Caco-2 (cell line): Measurements from ENCODE around the gene RFX2. TPM values are rescaled to one million over a fixed set of nuclear protein-coding genes. Genes with fewer than 3 reads are reported as not detected.

Experiments used
- BruUV-seq: library from RNA; stranded (reverse); fragments of 400-500 nt; replicated peaks from 2 replicates; lab custom pipeline; 2021; lab: Mats Ljungman, UMichigan
- CTCF ChIA-PET: fragments of 300-600 bp; sonication (Branson Sonifier 250); formaldehyde crosslinking; loops from one replicate; lab custom pipeline; 2022; ENCODE audit warnings: antibody characterized with exemption; lab: Charles Lee
- POLR2A ChIA-PET: fragments of 300-600 bp; sonication (Branson Sonifier 250); formaldehyde crosslinking; loops from one replicate; lab custom pipeline; 2022; ENCODE audit warnings: antibody characterized with exemption; lab: Charles Lee
- DNase-seq, 2 experiments: peaks; one replicate each; pipeline versions ENCODE4 v3.0.0 to v3.0.0-alpha.2; 2020 to 2022
- H3K27me3 ChIP-seq: replicated peaks from 2 replicates; pipeline ENCODE4 v1.6.0; 2011; ENCODE audit warnings: low read length; ENCODE audit not compliant: control insufficient read depth, insufficient read depth
- H3K36me3 ChIP-seq: 2 replicates; pipeline ENCODE4 v1.5.1; 2011; ENCODE audit warnings: low read length; ENCODE audit not compliant: control insufficient read depth, insufficient read depth
- H3K4me1 ChIP-seq: fragments of 250-450 bp; sonication (Bioruptor Pico); 2 replicates; pipeline ENCODE4 v1.5.1; 2020; ENCODE audit warnings: mild to moderate bottlenecking
- H3K4me3 ChIP-seq: 2 replicates; pipeline ENCODE4 v1.5.1; 2011; ENCODE audit warnings: low read depth, mild to moderate bottlenecking, control low read depth, low read length
- H3K9me3 ChIP-seq: fragments of 250-450 bp; sonication (Bioruptor Pico); 2 replicates; pipeline ENCODE4 v1.5.1; 2020; ENCODE audit warnings: mild to moderate bottlenecking, moderate library complexity
- H3K27ac Mint-ChIP-seq: one replicate; pipeline ENCODE4 v1.8.0; 2022; ENCODE audit warnings: mixed read lengths; ENCODE audit not compliant: unreplicated experiment
- H3K27me3 Mint-ChIP-seq: one replicate; pipeline ENCODE4 v1.8.0; 2022; ENCODE audit warnings: mixed read lengths; ENCODE audit not compliant: insufficient read depth, unreplicated experiment
- H3K36me3 Mint-ChIP-seq: one replicate; pipeline ENCODE4 v1.8.0; 2022; ENCODE audit warnings: mild to moderate bottlenecking, mixed read lengths; ENCODE audit not compliant: insufficient read depth, unreplicated experiment
- H3K4me1 Mint-ChIP-seq: one replicate; pipeline ENCODE4 v1.8.0; 2022; ENCODE audit warnings: low read depth, mixed read lengths; ENCODE audit not compliant: unreplicated experiment
- H3K4me3 Mint-ChIP-seq: one replicate; pipeline ENCODE4 v1.8.0; 2022; ENCODE audit warnings: mild to moderate bottlenecking, moderate library complexity, mixed read lengths; ENCODE audit not compliant: unreplicated experiment
- H3K9me3 Mint-ChIP-seq: one replicate; pipeline ENCODE4 v1.8.0; 2022; ENCODE audit warnings: mixed read lengths; ENCODE audit not compliant: unreplicated experiment
- CTCF ChIP-seq, 2 experiments: fragments of 200-600 bp in 1 of 2; IDR thresholded peaks; 1 replicate in 1 of 2; 2 replicates in 1 of 2; pipeline versions ENCODE4 v1.5.1 to v1.8.0; 2011 to 2022; ENCODE audit warnings: antibody characterized with exemption in 1 of 2, control low read depth in 1 of 2, inconsistent platforms in 1 of 2, low read depth in 1 of 2, low read length in 1 of 2, mild to moderate bottlenecking in 1 of 2, moderate library complexity in 1 of 2; ENCODE audit not compliant: insufficient read depth in 1 of 2, severe bottlenecking in 1 of 2, unreplicated experiment in 1 of 2
- intact Hi-C: fragments of 100-400 bp; cut with micrococcal nuclease; formaldehyde crosslinking; loops from one replicate; pipeline ENCODE4 v1.10.0; 2022; ENCODE audit not compliant: unreplicated experiment
- total RNA-seq: library from RNA; stranded (reverse); gene quantifications from 2 replicates; pipeline ENCODE4 v1.2.3, GENCODE V29; 2022

Gene RFX2
- total RNA-seq, 1 experiment from 2014 or later, result 9.3 TPM

GRCh38 chr19:6018786-6019185 lies 91.5 kb downstream of the RFX2 start:
- Histone ChIP-seq H3K9me3 (no peaks in the 10 kb centered on the region), H3K4me1 (peaks cover 3% of the 10 kb centered on the region), H3K27me3 (no peaks in the 10 kb centered on the region), H3K4me3 (no peak overlapping the region), H3K36me3 (no peaks in the 10 kb centered on the region)
- peaks cover 3% of the 10 kb centered on the region for H3K4me1 Mint-ChIP-seq
- ChIA-PET CTCF (interaction anchor here (0.6 kb wide), 1 partner anchor 10 kb away, joined by 3 read pairs; no protein-coding TSS in a partner anchor), POLR2A (no interaction called here)
- H3K9me3 Mint-ChIP-seq, result no peaks in the 10 kb centered on the region
- DNase-seq, result no peak
- intact Hi-C loops, result no loop called here
- no peak overlapping the region for H3K4me3 Mint-ChIP-seq
- H3K27me3 Mint-ChIP-seq, result no peaks in the 10 kb centered on the region
- no peak overlapping the region for H3K27ac Mint-ChIP-seq
- no peaks in the 10 kb centered on the region for H3K36me3 Mint-ChIP-seq
- BruUV-seq, result no TSS peak
- TF ChIP-seq CTCF (IDR thresholded peaks at IDR 0.05; ENCODE audit: insufficient read depth in 1 of 2, low read depth in 1 of 2, low read length in 1 of 2, severe bottlenecking in 1 of 2, unreplicated experiment in 1 of 2), result no peak

- H3K27ac Mint-ChIP-seq, result no peak overlapping the region
- DNase-seq, result no peak
- H3K4me3 Mint-ChIP-seq, result no peak overlapping the region
- intact Hi-C loops, result no loop called here
- H3K27me3 Mint-ChIP-seq, result no peaks in the 10 kb centered on the region
- CTCF ChIA-PET, result interaction anchor here (1.5 kb wide), 1 partner anchor 30 kb away, joined by 3 read pairs; no protein-coding TSS in a partner anchor
- H3K36me3 ChIP-seq, result no peaks in the 10 kb centered on the region
- no peak for TF ChIP-seq CTCF (IDR thresholded peaks at IDR 0.05; ENCODE audit: insufficient read depth in 1 of 2, low read depth in 1 of 2, low read length in 1 of 2, severe bottlenecking in 1 of 2, unreplicated experiment in 1 of 2)
- H3K4me1 Mint-ChIP-seq, result peaks cover 9% of the 10 kb centered on the region
- BruUV-seq, result no TSS peak
- H3K27me3 ChIP-seq, result no peaks in the 10 kb centered on the region
- no peak overlapping the region for H3K4me3 ChIP-seq
- H3K9me3 Mint-ChIP-seq, result no peaks in the 10 kb centered on the region
- H3K4me1 ChIP-seq, result peaks cover 3% of the 10 kb centered on the region
- H3K9me3 ChIP-seq, result no peaks in the 10 kb centered on the region
- POLR2A ChIA-PET, result no interaction called here
- H3K36me3 Mint-ChIP-seq, result no peaks in the 10 kb centered on the region
These were observed 92.7 kb downstream of the RFX2 start for GRCh38 chr19:6017576-6017975.

- ChIA-PET CTCF (no interaction called here), POLR2A (interaction anchor here (0.5 kb wide), 1 partner anchor 89 kb away, joined by 3 read pairs; no protein-coding TSS in a partner anchor)
- peaks cover 9% of the 10 kb centered on the region for H3K4me1 Mint-ChIP-seq
- BruUV-seq, result no TSS peak
- H3K9me3 Mint-ChIP-seq, result no peaks in the 10 kb centered on the region
- no peaks in the 10 kb centered on the region for H3K27me3 ChIP-seq
- no peak overlapping the region for H3K4me3 ChIP-seq
- H3K4me3 Mint-ChIP-seq, result no peak overlapping the region
- intact Hi-C loops, result no loop called here
- TF ChIP-seq CTCF (IDR thresholded peaks at IDR 0.05; ENCODE audit: insufficient read depth in 1 of 2, low read depth in 1 of 2, low read length in 1 of 2, severe bottlenecking in 1 of 2, unreplicated experiment in 1 of 2), result no peak
- no peaks in the 10 kb centered on the region for H3K27me3 Mint-ChIP-seq
- H3K36me3 ChIP-seq, result no peaks in the 10 kb centered on the region
- no peak overlapping the region for H3K27ac Mint-ChIP-seq
- H3K36me3 Mint-ChIP-seq, result no peaks in the 10 kb centered on the region
- H3K9me3 ChIP-seq, result no peaks in the 10 kb centered on the region
- DNase-seq, result no peak
- peaks cover 2% of the 10 kb centered on the region; the same call in 1 of the 2 replicates for H3K4me1 ChIP-seq
These were observed 94.3 kb downstream of the RFX2 start for GRCh38 chr19:6015841-6016545.
